OCI-LY7 (cell line): ENCODE results near the gene IL6ST.

ENCODE experiments used
- EZH2phosphoT487 ChIP-seq: fragments of 200-600 bp; sonication (generic); IDR thresholded peaks from 2 replicates; pipeline ENCODE4 v1.6.1; 2018; ENCODE audit warnings: low read depth, borderline replicate concordance, mild to moderate bottlenecking, mixed run types, antibody characterized with exemption, low read length, moderate library complexity, mixed read lengths
- TF ChIP-seq, protein P1 (sequence below): fragments of 200-600 bp; sonication (generic); conservative IDR thresholded peaks from 2 replicates; pipeline ENCODE4 v1.5.1; 2014; ENCODE audit warnings: mild to moderate bottlenecking, antibody characterized with exemption, low read length, moderate library complexity, mixed read lengths

DNA sequence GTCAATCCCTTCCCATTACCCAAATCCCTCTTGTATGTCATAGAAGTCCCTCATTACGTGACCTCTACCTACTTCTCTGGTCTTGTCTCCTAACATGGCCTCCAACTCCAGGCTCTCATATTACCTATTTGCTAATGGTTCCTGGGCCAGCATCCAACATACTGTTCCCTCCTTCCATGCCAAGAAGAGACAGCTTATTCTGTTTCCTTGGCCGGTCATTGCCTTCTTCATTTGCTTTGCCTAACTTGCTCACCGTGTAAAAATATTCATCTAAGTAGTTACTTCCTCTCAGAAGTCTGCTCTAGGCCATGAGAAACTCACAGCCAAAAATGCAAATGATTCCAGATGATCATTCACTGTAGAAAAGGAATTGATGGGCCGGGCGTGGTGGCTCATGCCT, 8.9 kb upstream of the IL6ST start:
- TF ChIP-seq, protein P1, sequence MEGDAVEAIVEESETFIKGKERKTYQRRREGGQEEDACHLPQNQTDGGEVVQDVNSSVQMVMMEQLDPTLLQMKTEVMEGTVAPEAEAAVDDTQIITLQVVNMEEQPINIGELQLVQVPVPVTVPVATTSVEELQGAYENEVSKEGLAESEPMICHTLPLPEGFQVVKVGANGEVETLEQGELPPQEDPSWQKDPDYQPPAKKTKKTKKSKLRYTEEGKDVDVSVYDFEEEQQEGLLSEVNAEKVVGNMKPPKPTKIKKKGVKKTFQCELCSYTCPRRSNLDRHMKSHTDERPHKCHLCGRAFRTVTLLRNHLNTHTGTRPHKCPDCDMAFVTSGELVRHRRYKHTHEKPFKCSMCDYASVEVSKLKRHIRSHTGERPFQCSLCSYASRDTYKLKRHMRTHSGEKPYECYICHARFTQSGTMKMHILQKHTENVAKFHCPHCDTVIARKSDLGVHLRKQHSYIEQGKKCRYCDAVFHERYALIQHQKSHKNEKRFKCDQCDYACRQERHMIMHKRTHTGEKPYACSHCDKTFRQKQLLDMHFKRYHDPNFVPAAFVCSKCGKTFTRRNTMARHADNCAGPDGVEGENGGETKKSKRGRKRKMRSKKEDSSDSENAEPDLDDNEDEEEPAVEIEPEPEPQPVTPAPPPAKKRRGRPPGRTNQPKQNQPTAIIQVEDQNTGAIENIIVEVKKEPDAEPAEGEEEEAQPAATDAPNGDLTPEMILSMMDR = no peak
- TF ChIP-seq EZH2phosphoT487 = no peak
